ENCODE measurements around the gene ZNF524. TPM values are rescaled to one million over a fixed set of nuclear protein-coding genes. Genes with fewer than 3 reads are reported as not detected.

The ZNF524 gene
- total and polyA plus RNA-seq, 9 of the 15 experiments (the other 6 are each of a cell fraction or from before 2014, with no cell fraction given) = 0.08 to 15.6 (median 2.9) TPM

GRCh38 chr19:55623130-55623529 is 23.0 kb downstream of the ZNF524 start:
- intact Hi-C loops (cut with micrococcal nuclease) (no loop called here), in situ Hi-C loops (cut with MboI) (loop anchor here (10.0 kb wide), 1 partner anchor 338 kb away; the partner anchor contains the start of genes BRSK1 and HSPBP1)
- Histone ChIP-seq H2AFZ (ENCODE audit: low read depth, low read length) (no peak overlapping the region), H3K4me1 (replicated peaks in 1 of 2; ENCODE audit: control insufficient read depth in 2 of 2, insufficient read depth in 2 of 2, low read length in 2 of 2) (peaks cover 9 to 11% of the 10 kb centered on the region in 2 experiments; a peak in 4 of 5 replicates), H3K4me2 (ENCODE audit: insufficient read depth, low read length) (no peak overlapping the region), H3K9me1 (ENCODE audit: control insufficient read depth, insufficient read depth, low read length) (peaks cover 3% of the 10 kb centered on the region), H3K9me3 (replicated peaks; ENCODE audit: control insufficient read depth, insufficient read depth, low read depth, low read length) (no peaks in the 10 kb centered on the region), H3K27ac (ENCODE audit: extremely low read depth, low read depth, low read length) (no peak overlapping the region), H3K27me3 (ENCODE audit: control insufficient read depth in 2 of 2, insufficient read depth in 2 of 2, low read length in 2 of 2) (no peaks in the 10 kb centered on the region), H3K9ac (ENCODE audit: insufficient read depth in 1 of 2, low read depth in 2 of 2, low read length in 2 of 2) (no peak overlapping the region), H3K79me2 (ENCODE audit: control insufficient read depth, insufficient read depth, low read length) (peaks cover 7% of the 10 kb centered on the region; the same call in 2 of the 3 replicates), H3K4me3 (no peak overlapping the region), H4K20me1 (replicated peaks; ENCODE audit: control insufficient read depth, insufficient read depth, low read length) (no peaks in the 10 kb centered on the region; the same call in 1 of the 2 replicates), H3K36me3 (ENCODE audit: control insufficient read depth, insufficient read depth, low read length) (peaks cover 9% of the 10 kb centered on the region; the same call in 1 of the 3 replicates)
- ChIA-PET POLR2A (interaction anchor here (0.6 to 2.1 kb wide), 7 partner anchors 12 to 103 kb away, joined by 3 to 10 read pairs (median 3); partner anchors contain the start of genes FIZ1 and ZNF865), CTCF (ENCODE audit: low intra/inter-chr PET ratio) (no interaction called here)
- TF ChIP-seq KAT8 (IDR thresholded peaks at IDR 0.05; ENCODE audit: low read depth) (no peak), LARP7 (IDR thresholded peaks at IDR 0.05) (no peak), ATF3 (IDR thresholded peaks at IDR 0.05) (no peak), ATF3 (CRISPR knock-in tag; conservative IDR thresholded peaks at IDR 0.05) (no peak), HOXB6 (CRISPR knock-in tag; IDR thresholded peaks at IDR 0.05; ENCODE audit: borderline replicate concordance) (no peak), TGIF2 (CRISPR knock-in tag; IDR thresholded peaks at IDR 0.05) (no peak), CBX2 (IDR thresholded peaks at IDR 0.05; ENCODE audit: insufficient read depth, low read length, poor library complexity, severe bottlenecking) (no peak), ZNF12 (CRISPR knock-in tag; IDR thresholded peaks at IDR 0.05) (no peak), BCOR (IDR thresholded peaks at IDR 0.05) (no peak), CHCHD3 (CRISPR knock-in tag; IDR thresholded peaks at IDR 0.05) (no peak), DDX20 (tag; IDR thresholded peaks at IDR 0.05; ENCODE audit: low read depth) (no peak), ZNF589 (CRISPR knock-in tag; IDR thresholded peaks at IDR 0.05; ENCODE audit: low read depth) (no peak), LEF1 (IDR thresholded peaks at IDR 0.05) (no peak), NUFIP1 (IDR thresholded peaks at IDR 0.05; ENCODE audit: partially characterized antibody) (no peak), ESRRA (IDR thresholded peaks at IDR 0.05; ENCODE audit: borderline replicate concordance, low read depth) (no peak)
- no peak for FAIRE-seq
- DNase-seq (ENCODE audit: extremely low read depth in 1 of 4, low spot score in 3 of 4) = peak in 1 of 4 experiments; percentile 1
- ATAC-seq = no peak
- BruUV-seq (replicated peaks) = no TSS peak
- 88% methylated on average over 7 of the region's 7 CpGs for WGBS (ENCODE audit: insufficient coverage, low coverage, missing lambda C conversion rate)
